AG20443 (cell line): ENCODE data around the gene CUL3.

Experiments used
- DNase-seq: peaks from one replicate; pipeline ENCODE4 v3.0.0; 2012; ENCODE audit warnings: low spot score, mixed read lengths

CUL3 gene

DNA sequence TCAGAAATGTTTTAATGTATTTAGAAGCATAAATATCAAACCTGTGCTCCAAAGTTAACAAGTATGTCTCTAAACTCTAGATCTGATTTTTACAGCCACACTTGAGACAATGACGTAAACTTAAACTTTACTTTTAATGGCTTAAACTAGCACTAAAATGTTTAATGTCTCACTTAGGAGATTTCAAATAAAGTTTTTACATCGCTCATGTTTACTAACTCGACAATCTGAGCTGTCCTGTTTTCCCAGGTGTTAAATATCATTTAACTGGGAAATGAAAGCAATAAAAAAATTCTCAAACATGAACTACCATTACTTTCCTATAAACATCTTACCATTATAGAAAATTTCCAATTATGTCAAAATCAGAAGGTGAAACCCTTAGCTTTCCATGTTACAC is 113.0 kb downstream of the CUL3 start:
- DNase-seq: no peak

DNA sequence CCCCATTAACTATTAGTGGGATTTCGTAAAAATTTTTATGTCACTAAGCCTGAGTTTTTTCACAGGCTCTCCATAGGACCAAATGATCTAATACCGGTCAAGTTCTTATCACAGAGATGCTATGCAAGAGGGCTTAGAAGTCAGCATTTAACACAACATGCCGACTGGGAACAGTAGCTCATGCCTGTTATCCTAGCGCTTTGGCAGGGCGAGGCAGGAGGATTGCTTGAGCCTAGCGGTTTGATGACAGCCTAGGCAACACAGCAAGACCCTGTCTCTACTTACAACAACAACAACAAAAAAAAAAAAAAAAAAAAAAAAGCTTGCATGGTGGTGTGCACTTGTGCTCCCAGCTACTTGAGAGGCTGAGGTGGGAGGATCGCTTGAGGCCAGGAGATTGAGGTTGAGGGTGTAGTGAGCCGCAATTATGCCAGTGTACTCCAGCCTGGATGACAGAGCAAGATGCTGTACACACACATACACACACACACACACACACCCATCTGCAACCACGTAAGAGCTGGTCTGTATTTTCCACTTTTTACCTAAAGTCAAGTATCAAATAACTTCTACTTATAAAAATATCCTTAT is 115.7 kb downstream of the CUL3 start:
- DNase-seq: no peak

- no peak for DNase-seq
Observed at GRCh38 chr2:224466304-224466895, 118.8 kb downstream of the CUL3 start.

GRCh38 chr2:224461391-224461790 is 123.8 kb downstream of the CUL3 start:
- DNase-seq: no peak

- DNase-seq: no peak
Observed at GRCh38 chr2:224457408-224458096, 127.6 kb downstream of the CUL3 start.

- no peak for DNase-seq
Observed at GRCh38 chr2:224453892-224454291, 131.3 kb downstream of the CUL3 start.

DNA sequence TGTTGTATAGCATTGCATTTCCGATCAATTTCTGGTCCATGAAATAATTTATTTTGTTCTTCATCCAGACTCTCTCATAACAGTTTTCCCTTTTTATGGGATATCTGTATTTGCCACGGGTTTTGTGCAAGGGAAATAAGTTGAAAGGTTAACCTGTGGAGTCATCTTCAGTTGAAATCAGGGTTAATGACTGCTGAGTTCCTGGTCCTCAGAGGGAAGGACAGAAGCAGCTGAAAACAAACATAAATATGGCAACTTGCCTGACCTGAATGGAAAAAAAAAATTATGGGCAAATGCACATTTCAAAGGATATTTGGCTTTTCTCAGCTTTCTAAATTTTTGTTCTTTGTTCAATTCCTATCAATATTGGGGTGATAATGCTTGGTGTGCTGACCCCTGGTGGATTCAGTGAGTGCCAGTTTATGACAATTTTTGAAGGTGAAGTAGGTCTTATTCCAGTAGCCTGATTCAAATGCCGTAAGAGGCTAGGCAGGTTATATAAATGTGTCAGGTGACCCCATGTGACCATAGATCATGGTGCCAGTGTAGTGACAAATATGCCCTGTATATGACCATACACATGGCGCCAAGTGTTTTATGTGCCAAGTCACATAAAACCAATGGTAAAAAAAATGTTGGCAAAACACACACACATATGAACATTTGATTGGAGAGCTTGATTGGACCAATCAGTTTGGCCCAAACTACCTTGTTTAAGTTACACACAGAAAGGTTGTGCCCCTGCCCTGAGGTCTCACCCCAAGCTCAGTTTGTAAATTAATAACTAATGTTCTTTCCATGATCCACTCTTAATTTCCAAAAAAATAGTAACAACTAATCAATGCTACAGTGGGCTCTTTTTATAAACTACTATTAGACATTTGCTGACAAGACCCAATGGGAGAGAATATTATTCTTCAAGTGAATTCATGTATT is 135.7 kb downstream of the CUL3 start:
- DNase-seq: peak; percentile 47

- DNase-seq: no peak
Observed at GRCh38 chr2:224448236-224448635, 136.9 kb downstream of the CUL3 start.

DNA sequence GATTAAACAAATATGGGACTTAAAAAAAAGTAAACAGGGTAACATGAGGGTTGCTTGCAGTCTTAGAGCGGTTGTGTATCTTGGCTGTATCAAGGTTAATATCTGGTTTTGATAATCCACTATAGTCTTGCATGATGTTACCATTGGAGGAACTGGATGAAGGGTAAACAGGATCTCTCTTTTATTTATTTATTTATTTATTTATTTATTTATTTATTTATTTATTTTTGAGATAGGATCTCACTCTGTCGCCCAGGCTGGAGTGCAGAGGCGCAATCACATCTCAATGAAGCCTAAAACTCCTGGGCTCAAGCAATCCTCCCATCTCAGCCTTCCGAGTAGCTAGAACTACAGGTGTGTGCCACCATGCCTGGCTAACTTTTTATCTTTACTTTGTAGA is 140.4 kb downstream of the CUL3 start:
- DNase-seq: no peak

DNA sequence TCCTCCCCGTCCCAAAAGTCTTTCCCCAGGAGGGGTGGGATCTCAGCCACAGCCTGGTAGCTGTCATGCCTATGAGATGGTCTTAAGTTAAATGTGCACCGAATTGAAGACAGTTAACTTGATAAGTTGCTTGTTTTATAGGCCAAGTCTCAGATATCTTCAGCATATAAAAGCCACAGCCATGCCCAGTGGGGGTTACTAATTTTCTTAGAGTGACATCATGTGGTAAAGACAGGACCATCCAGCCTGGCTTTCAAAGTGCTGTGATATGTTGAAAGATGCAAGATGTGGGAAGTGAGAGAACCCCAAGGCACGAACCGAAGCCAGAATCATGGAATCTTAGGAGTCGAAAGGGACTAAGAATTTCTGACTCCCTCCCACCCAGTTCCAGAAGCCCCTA is 141.1 kb downstream of the CUL3 start:
- DNase-seq: no peak

GRCh38 chr2:224442071-224442967 is 142.8 kb downstream of the CUL3 start:
- peak; percentile 60 for DNase-seq

DNA sequence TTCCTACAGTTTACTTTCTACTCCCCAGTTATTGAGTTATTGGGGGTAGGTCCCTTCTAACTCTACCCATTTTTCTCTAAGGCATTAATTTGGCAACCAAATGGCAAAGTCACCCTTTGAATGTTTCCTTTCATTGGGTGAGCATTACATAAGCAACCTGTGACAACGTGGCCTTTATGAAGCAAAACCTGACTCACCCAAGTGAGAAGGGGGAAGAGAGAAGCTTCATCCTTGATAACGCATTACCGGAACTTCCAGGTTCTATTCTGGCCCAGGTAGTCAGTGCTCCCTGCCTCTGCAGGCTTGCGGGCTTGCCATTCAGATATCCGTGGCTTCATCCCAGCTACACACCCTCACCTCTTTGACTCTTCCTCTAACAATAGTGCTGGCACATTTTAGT is 144.2 kb downstream of the CUL3 start:
- DNase-seq: no peak

DNA sequence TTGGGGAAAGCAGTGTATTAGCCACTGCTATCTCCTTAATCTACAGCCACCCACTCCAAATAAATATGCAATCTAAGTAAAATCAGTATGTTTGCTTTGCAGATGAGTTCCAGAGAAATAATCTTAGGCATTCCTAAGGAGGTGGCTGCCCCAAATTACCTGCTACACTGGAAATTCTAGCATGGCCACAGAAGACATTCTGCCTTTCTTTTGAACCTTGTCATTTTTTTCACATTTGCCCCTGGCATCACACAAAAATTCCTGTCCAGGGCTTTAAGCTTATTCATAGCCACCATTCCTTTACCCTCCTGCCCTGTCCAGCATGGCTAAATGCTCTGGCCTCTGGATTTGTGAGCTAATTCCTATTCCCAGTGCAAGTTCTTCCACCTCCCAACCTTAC is 146.4 kb downstream of the CUL3 start:
- no peak for DNase-seq

- no peak for DNase-seq
Observed at GRCh38 chr2:224436634-224437033, 148.5 kb downstream of the CUL3 start.

DNA sequence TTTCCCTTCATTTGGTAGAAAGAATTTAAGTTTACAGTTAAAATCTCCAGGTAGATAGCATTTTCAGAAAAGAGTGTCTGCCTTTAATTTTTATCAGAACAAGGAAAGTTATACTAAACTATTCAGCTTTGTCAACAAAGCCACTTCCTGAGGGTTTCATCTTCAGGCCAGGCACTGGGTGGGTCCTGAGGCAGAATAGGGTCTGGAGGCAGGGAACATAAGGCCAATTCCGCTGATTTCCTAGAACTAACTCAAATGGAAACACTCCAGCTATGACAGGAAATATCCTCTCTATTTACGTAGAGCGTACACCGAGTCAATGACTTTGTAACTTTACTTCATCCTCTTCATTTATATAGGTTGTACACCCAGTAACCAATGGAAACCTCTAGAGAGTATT is 150.5 kb downstream of the CUL3 start:
- no peak for DNase-seq

GRCh38 chr2:224433442-224433841 is 151.7 kb downstream of the CUL3 start:
- DNase-seq: no peak

GRCh38 chr2:224432003-224432579 is 153.1 kb downstream of the CUL3 start:
- no peak for DNase-seq

GRCh38 chr2:224429441-224429810 is 155.7 kb downstream of the CUL3 start:
- no peak for DNase-seq

DNA sequence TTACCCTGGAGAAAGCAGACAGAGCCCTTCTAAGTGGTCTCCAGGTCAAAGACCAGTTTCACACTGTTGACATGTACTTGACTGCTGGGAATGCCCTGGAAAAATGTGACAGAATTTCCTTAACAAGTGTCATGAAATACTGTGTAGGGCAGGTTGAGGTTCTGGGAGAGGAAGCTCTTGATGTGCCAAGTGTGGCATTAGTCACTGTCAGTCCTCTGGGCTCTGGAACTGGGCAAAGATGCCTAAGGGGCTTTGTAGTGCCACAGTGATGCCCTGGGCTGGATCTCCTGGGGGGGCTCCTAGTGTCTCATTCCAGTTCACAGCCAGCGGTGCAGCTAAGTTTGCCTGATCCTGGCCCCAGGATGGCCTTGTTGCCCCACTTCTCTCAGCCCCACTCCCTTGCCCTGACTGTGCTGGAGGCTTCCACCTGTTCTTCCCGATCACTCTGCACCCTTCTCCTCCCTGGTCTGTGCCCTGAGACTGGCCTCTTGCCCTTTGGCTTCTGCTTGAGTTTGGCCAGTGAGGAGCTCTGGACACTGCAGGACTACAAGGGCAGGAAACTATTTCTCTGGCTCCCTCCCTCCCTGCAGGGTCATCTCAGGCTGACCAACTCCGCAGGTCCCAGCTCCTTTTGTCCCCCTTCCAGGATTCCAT is 156.2 kb downstream of the CUL3 start:
- no peak for DNase-seq

- DNase-seq: no peak
Observed at GRCh38 chr2:224427471-224427870, 157.7 kb downstream of the CUL3 start.

GRCh38 chr2:224426656-224427055 is 158.5 kb downstream of the CUL3 start:
- DNase-seq: no peak
